WTC11 (cell line): ENCODE measurements around the gene RPS6KA2. TPM values are rescaled to one million over a fixed set of nuclear protein-coding genes. Genes with fewer than 3 reads are reported as not detected.

Source experiments
- ATAC-seq: fragments of 200-7000 bp; cut with Tn5 transposase; 2 replicates; pipeline ENCODE4 v1.10.0; 2021; ENCODE audit warnings: mild to moderate bottlenecking, moderate library complexity
- CTCF ChIA-PET: fragments of 300-600 bp; sonication (Branson Sonifier 250); formaldehyde crosslinking; loops from one replicate; lab custom pipeline; 2021; ENCODE audit warnings: antibody characterized with exemption; lab: Charles Lee
- POLR2A ChIA-PET: fragments of 350-600 bp; sonication (Branson Sonifier 250); formaldehyde crosslinking; loops from one replicate; lab custom pipeline; 2021; ENCODE audit warnings: antibody characterized with exemption; lab: Charles Lee
- DNase-seq: peaks from one replicate; pipeline ENCODE4 v3.0.0; 2021; ENCODE audit warnings: low spot score
- H3K27ac Mint-ChIP-seq: 2 replicates; pipeline ENCODE4 v1.8.0; 2021; ENCODE audit warnings: mixed read lengths
- H3K27me3 Mint-ChIP-seq: 2 replicates; pipeline ENCODE4 v1.8.0; 2021; ENCODE audit warnings: low read depth, mild to moderate bottlenecking, moderate library complexity, mixed read lengths
- H3K36me3 Mint-ChIP-seq: 2 replicates; pipeline ENCODE4 v1.8.0; 2021; ENCODE audit warnings: mixed read lengths
- H3K4me1 Mint-ChIP-seq: 2 replicates; pipeline ENCODE4 v1.8.0; 2022; ENCODE audit warnings: mixed read lengths
- H3K4me3 Mint-ChIP-seq: 2 replicates; pipeline ENCODE4 v1.8.0; 2021; ENCODE audit warnings: mild to moderate bottlenecking, moderate library complexity, mixed read lengths
- H3K9me3 Mint-ChIP-seq: 2 replicates; pipeline ENCODE4 v1.8.0; 2021; ENCODE audit warnings: mixed read lengths
- CBFB ChIP-seq: sonication (generic); formaldehyde crosslinking; IDR thresholded peaks from 2 replicates; pipeline ENCODE4 v1.8.1; 2022; ENCODE audit warnings: mild to moderate bottlenecking, low read depth, missing genetic modification reagents
- CREM ChIP-seq: sonication (generic); formaldehyde crosslinking; IDR thresholded peaks from 2 replicates; pipeline ENCODE4 v1.8.1; 2022; ENCODE audit warnings: mild to moderate bottlenecking, missing genetic modification reagents, moderate library complexity
- GABPB1 ChIP-seq: sonication (generic); formaldehyde crosslinking; IDR thresholded peaks from 2 replicates; pipeline ENCODE4 v1.8.1; 2023; ENCODE audit warnings: mild to moderate bottlenecking, missing genetic modification reagents
- GRHL2 ChIP-seq: fragments of 250-450 bp; sonication (Bioruptor Pico); IDR thresholded peaks from 2 replicates; pipeline ENCODE4 v1.8.0; 2022; ENCODE audit warnings: mild to moderate bottlenecking, moderate library complexity; ENCODE audit not compliant: insufficient replicate concordance, severe bottlenecking
- HMGA2 ChIP-seq: fragments of 250-450 bp; sonication (Bioruptor Pico); IDR thresholded peaks from 2 replicates; pipeline ENCODE4 v1.4.0; 2021; ENCODE audit warnings: mild to moderate bottlenecking, moderate library complexity
- NFATC4 ChIP-seq: fragments of 250-450 bp; sonication (Bioruptor Pico); IDR thresholded peaks from 2 replicates; pipeline ENCODE4 v1.9.0; 2021; ENCODE audit warnings: mild to moderate bottlenecking
- NR1H2 ChIP-seq: sonication (generic); formaldehyde crosslinking; IDR thresholded peaks from 2 replicates; pipeline ENCODE4 v1.9.0; 2021; ENCODE audit warnings: mild to moderate bottlenecking, moderate library complexity, missing genetic modification reagents
- TEAD1 ChIP-seq: sonication (generic); formaldehyde crosslinking; IDR thresholded peaks from 2 replicates; pipeline ENCODE4 v1.8.0; 2022; ENCODE audit warnings: mild to moderate bottlenecking, missing genetic modification reagents
- TEAD4 ChIP-seq: sonication (generic); formaldehyde crosslinking; IDR thresholded peaks from 2 replicates; pipeline ENCODE4 v1.8.0; 2022; ENCODE audit warnings: mild to moderate bottlenecking, missing genetic modification reagents
- ZBTB21 ChIP-seq: sonication (generic); formaldehyde crosslinking; IDR thresholded peaks from 2 replicates; pipeline ENCODE4 v1.8.1; 2023; ENCODE audit warnings: mild to moderate bottlenecking, missing genetic modification reagents, borderline replicate concordance
- ZNF396 ChIP-seq: fragments of 250-450 bp; sonication (Bioruptor Pico); IDR thresholded peaks from 2 replicates; pipeline ENCODE4 v1.8.0; 2021; ENCODE audit warnings: mild to moderate bottlenecking, moderate library complexity, borderline replicate concordance
- ZNF671 ChIP-seq: fragments of 250-450 bp; sonication (Bioruptor Pico); IDR thresholded peaks from 2 replicates; pipeline ENCODE4 v1.8.0; 2021; ENCODE audit warnings: mild to moderate bottlenecking
- total RNA-seq: library from RNA; stranded (reverse); gene quantifications from 3 replicates; pipeline ENCODE4 v1.2.3, GENCODE V29; 2021
- TF ChIP-seq, protein P1 (sequence below): sonication (generic); formaldehyde crosslinking; IDR thresholded peaks from 2 replicates; pipeline ENCODE4 v1.8.0; 2022; ENCODE audit warnings: mild to moderate bottlenecking, missing genetic modification reagents
- TF ChIP-seq, protein P2 (sequence below): fragments of 250-450 bp; sonication (Bioruptor Pico); IDR thresholded peaks from 2 replicates; pipeline ENCODE4 v1.9.0; 2021; ENCODE audit warnings: mild to moderate bottlenecking
- TF ChIP-seq, protein P3 (sequence below): sonication (generic); formaldehyde crosslinking; IDR thresholded peaks from 2 replicates; pipeline ENCODE4 v1.8.1; 2022; ENCODE audit warnings: mild to moderate bottlenecking, missing genetic modification reagents, moderate library complexity, borderline replicate concordance
- TF ChIP-seq, protein P4 (sequence below): sonication (generic); formaldehyde crosslinking; IDR thresholded peaks from 2 replicates; pipeline ENCODE4 v1.8.1; 2022; ENCODE audit warnings: mild to moderate bottlenecking, moderate library complexity, missing genetic modification reagents
- TF ChIP-seq, protein P5 (sequence below): sonication (generic); formaldehyde crosslinking; IDR thresholded peaks from 2 replicates; pipeline ENCODE4 v1.8.0; 2023; ENCODE audit warnings: missing genetic modification reagents, mild to moderate bottlenecking, borderline replicate concordance
- TF ChIP-seq, protein P6 (sequence below): fragments of 250-450 bp; sonication (Bioruptor Pico); IDR thresholded peaks from 2 replicates; pipeline ENCODE4 v1.8.0; 2021; ENCODE audit warnings: mild to moderate bottlenecking
- TF ChIP-seq, protein P7 (sequence below): sonication (generic); formaldehyde crosslinking; IDR thresholded peaks from 2 replicates; pipeline ENCODE4 v1.8.1; 2023; ENCODE audit warnings: mild to moderate bottlenecking, missing genetic modification reagents, moderate library complexity

The RPS6KA2 gene
- total RNA-seq, 1 experiment from 2014 or later = 24.2 TPM

DNA sequence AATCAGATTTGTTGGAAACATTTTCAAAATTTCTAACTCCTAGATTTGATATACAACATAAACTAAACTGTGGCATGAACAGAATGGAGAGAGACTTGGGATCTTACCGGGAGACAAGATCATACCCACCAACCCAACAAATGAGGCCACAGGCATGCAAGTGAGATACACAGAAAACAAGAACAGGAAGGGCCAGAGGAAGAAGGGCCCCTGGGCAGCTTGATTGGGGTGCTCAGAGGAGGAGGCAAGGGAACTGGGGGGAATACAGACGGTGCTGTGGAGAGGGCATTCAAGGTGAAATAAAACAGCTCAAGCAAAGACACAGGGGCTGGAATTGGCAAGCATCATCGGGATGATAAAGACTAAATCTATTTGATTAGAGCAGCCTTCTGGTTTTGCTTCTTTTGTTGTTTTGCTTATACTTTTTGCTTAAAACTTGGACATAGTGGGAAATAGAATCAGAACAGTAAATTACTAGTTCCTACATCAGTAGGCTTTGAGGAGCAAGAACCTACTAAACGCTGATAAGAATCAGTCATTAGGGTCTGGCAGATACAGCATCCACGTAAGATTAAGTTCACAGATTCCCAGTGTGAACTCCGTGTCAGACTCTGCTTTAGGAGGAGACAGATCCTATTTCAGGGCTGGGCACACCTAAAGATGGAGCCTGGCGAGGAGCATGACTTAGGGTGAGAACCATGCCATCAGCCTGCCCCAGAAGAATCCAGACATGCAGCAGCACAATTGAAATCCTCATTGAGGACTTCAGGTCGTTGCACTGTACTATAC is 37.1 kb downstream of the RPS6KA2 start:
- DNase-seq (no peak), ATAC-seq (no peak)
- Mint-ChIP-seq H3K4me1 (peaks cover 41% of the 10 kb centered on the region), H3K27me3 (no peaks in the 10 kb centered on the region), H3K36me3 (no peaks in the 10 kb centered on the region), H3K27ac (no peak overlapping the region), H3K9me3 (no peaks in the 10 kb centered on the region), H3K4me3 (no peak overlapping the region)
- no peak for TF ChIP-seq TEAD4 (CRISPR knock-in tag)
- TF ChIP-seq, protein P1, sequence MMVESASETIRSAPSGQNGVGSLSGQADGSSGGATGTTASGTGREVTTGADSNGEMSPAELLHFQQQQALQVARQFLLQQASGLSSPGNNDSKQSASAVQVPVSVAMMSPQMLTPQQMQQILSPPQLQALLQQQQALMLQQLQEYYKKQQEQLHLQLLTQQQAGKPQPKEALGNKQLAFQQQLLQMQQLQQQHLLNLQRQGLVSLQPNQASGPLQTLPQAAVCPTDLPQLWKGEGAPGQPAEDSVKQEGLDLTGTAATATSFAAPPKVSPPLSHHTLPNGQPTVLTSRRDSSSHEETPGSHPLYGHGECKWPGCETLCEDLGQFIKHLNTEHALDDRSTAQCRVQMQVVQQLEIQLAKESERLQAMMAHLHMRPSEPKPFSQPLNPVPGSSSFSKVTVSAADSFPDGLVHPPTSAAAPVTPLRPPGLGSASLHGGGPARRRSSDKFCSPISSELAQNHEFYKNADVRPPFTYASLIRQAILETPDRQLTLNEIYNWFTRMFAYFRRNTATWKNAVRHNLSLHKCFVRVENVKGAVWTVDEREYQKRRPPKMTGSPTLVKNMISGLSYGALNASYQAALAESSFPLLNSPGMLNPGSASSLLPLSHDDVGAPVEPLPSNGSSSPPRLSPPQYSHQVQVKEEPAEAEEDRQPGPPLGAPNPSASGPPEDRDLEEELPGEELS (CRISPR knock-in tag) = no peak
- no peak for TF ChIP-seq CREM
- TF ChIP-seq, protein P2, sequence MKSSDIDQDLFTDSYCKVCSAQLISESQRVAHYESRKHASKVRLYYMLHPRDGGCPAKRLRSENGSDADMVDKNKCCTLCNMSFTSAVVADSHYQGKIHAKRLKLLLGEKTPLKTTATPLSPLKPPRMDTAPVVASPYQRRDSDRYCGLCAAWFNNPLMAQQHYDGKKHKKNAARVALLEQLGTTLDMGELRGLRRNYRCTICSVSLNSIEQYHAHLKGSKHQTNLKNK (CRISPR knock-in tag) = no peak
- no peak for TF ChIP-seq ZNF671
- no peak for TF ChIP-seq NFATC4 (CRISPR knock-in tag)
- TF ChIP-seq, protein P3, sequence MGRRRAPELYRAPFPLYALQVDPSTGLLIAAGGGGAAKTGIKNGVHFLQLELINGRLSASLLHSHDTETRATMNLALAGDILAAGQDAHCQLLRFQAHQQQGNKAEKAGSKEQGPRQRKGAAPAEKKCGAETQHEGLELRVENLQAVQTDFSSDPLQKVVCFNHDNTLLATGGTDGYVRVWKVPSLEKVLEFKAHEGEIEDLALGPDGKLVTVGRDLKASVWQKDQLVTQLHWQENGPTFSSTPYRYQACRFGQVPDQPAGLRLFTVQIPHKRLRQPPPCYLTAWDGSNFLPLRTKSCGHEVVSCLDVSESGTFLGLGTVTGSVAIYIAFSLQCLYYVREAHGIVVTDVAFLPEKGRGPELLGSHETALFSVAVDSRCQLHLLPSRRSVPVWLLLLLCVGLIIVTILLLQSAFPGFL (CRISPR knock-in tag) = no peak
- TF ChIP-seq, protein P4, sequence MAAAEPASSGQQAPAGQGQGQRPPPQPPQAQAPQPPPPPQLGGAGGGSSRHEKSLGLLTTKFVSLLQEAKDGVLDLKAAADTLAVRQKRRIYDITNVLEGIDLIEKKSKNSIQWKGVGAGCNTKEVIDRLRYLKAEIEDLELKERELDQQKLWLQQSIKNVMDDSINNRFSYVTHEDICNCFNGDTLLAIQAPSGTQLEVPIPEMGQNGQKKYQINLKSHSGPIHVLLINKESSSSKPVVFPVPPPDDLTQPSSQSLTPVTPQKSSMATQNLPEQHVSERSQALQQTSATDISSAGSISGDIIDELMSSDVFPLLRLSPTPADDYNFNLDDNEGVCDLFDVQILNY (CRISPR knock-in tag) = no peak
- no peak for TF ChIP-seq HMGA2 (CRISPR knock-in tag)
- no peak for TF ChIP-seq ZNF396 (CRISPR knock-in tag)
- TF ChIP-seq, protein P5, sequence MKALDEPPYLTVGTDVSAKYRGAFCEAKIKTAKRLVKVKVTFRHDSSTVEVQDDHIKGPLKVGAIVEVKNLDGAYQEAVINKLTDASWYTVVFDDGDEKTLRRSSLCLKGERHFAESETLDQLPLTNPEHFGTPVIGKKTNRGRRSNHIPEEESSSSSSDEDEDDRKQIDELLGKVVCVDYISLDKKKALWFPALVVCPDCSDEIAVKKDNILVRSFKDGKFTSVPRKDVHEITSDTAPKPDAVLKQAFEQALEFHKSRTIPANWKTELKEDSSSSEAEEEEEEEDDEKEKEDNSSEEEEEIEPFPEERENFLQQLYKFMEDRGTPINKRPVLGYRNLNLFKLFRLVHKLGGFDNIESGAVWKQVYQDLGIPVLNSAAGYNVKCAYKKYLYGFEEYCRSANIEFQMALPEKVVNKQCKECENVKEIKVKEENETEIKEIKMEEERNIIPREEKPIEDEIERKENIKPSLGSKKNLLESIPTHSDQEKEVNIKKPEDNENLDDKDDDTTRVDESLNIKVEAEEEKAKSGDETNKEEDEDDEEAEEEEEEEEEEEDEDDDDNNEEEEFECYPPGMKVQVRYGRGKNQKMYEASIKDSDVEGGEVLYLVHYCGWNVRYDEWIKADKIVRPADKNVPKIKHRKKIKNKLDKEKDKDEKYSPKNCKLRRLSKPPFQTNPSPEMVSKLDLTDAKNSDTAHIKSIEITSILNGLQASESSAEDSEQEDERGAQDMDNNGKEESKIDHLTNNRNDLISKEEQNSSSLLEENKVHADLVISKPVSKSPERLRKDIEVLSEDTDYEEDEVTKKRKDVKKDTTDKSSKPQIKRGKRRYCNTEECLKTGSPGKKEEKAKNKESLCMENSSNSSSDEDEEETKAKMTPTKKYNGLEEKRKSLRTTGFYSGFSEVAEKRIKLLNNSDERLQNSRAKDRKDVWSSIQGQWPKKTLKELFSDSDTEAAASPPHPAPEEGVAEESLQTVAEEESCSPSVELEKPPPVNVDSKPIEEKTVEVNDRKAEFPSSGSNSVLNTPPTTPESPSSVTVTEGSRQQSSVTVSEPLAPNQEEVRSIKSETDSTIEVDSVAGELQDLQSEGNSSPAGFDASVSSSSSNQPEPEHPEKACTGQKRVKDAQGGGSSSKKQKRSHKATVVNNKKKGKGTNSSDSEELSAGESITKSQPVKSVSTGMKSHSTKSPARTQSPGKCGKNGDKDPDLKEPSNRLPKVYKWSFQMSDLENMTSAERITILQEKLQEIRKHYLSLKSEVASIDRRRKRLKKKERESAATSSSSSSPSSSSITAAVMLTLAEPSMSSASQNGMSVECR (CRISPR knock-in tag) = no peak
- no peak for TF ChIP-seq GRHL2 (CRISPR knock-in tag)
- TF ChIP-seq TEAD1 (CRISPR knock-in tag) = no peak
- TF ChIP-seq CBFB (CRISPR knock-in tag) = no peak
- no peak for TF ChIP-seq ZBTB21
- TF ChIP-seq NR1H2 = no peak
- TF ChIP-seq GABPB1 (CRISPR knock-in tag) = no peak
- TF ChIP-seq, protein P6, sequence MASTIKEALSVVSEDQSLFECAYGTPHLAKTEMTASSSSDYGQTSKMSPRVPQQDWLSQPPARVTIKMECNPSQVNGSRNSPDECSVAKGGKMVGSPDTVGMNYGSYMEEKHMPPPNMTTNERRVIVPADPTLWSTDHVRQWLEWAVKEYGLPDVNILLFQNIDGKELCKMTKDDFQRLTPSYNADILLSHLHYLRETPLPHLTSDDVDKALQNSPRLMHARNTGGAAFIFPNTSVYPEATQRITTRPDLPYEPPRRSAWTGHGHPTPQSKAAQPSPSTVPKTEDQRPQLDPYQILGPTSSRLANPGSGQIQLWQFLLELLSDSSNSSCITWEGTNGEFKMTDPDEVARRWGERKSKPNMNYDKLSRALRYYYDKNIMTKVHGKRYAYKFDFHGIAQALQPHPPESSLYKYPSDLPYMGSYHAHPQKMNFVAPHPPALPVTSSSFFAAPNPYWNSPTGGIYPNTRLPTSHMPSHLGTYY (CRISPR knock-in tag) = no peak
- TF ChIP-seq, protein P7, sequence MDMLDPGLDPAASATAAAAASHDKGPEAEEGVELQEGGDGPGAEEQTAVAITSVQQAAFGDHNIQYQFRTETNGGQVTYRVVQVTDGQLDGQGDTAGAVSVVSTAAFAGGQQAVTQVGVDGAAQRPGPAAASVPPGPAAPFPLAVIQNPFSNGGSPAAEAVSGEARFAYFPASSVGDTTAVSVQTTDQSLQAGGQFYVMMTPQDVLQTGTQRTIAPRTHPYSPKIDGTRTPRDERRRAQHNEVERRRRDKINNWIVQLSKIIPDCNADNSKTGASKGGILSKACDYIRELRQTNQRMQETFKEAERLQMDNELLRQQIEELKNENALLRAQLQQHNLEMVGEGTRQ = no peak
- ChIA-PET POLR2A (no interaction called here), CTCF (no interaction called here)
